SH-SY5Y (cell line): ENCODE measurements around the gene METTL24.
A peak's percentile ranks its signal among the peaks of the same experiment; 100 is the strongest.

ENCODE experiments used
- GATA2 ChIP-seq: IDR thresholded peaks from 2 replicates; pipeline ENCODE4 v1.6.1; 2011; ENCODE audit warnings: mild to moderate bottlenecking, low read depth, low read length
- GATA3 ChIP-seq: IDR thresholded peaks from 2 replicates; pipeline ENCODE4 v1.6.1; 2011; ENCODE audit warnings: low read depth, mild to moderate bottlenecking, low read length, moderate library complexity

The METTL24 gene

DNA sequence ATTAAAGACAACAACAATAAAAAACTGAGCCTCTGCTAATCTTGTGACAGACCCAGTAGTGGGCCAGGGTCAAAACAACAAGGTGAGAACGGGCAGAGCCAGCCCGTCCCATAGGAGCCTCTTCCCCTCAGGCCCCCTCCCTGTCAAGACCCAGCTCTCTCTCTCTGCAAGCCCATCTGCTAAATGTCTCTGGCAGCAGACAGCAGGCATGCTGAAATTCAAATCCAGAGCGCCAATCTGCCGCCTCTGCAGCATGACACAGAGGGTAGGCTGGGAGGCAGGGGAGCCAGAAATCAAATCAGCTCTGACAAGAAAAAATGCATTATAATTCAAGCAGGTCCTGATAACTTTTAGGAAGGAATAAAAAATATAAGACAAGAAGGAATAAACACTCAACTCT lies 26.3 kb downstream of the METTL24 start:
- TF ChIP-seq GATA2 = 0 out of 2 replicates have a peak, but pooled peaks have one; percentile 9
- no peak for TF ChIP-seq GATA3

GRCh38 chr6:110331390-110331789 lies 26.8 kb downstream of the METTL24 start:
- TF ChIP-seq GATA2 (no peak), GATA3 (no peak)

- TF ChIP-seq GATA2 = no peak
- no peak for TF ChIP-seq GATA3
Measured at GRCh38 chr6:110329714-110330436, 28.3 kb downstream of the METTL24 start.

GRCh38 chr6:110329348-110329713 lies 28.8 kb downstream of the METTL24 start:
- no peak for TF ChIP-seq GATA2
- TF ChIP-seq GATA3 = no peak

GRCh38 chr6:110328259-110328658 lies 29.9 kb downstream of the METTL24 start:
- TF ChIP-seq GATA3 = no peak
- no peak for TF ChIP-seq GATA2

DNA sequence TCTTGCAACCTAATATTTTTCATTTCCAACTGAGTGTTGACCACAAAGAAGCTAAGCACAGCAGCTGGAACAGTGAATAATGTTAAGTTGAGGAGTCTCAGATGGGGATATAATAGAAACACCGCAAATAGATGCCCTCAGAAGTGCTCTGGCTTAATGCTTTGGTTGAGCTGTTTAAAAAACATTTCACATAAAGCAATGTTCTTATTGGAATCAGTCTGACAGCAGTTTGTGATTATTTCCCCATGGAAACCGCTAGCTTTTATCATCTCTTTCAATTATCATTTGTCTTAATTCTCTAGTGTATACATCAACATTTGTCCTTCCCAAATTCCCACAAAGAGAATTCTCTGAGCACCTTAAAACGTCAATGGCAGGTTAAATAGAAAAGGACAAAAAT lies 30.8 kb downstream of the METTL24 start:
- no peak for TF ChIP-seq GATA2
- no peak for TF ChIP-seq GATA3

GRCh38 chr6:110326609-110327008 lies 31.5 kb downstream of the METTL24 start:
- TF ChIP-seq GATA2 (no peak), GATA3 (no peak)

DNA sequence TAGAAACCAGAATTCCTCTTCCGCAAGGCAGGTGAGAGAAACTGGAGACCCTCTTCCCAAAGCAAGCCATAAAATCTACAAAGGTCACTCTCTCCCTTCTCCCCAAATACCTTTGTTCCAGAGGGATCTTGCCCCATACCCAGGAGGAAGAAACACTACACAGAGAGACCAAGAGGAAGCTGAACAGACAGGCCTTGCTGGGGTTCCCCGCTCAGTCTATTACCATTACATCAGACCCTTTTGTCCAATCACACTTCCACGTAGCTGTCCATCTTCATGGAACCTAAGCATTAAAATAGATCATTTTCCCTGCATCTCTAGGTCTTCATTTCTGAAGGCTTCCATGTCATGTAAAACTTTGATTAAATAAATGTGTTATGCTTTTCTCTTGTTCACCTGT lies 32.1 kb downstream of the METTL24 start:
- no peak for TF ChIP-seq GATA3
- no peak for TF ChIP-seq GATA2

GRCh38 chr6:110325197-110325596 lies 33.0 kb downstream of the METTL24 start:
- TF ChIP-seq GATA3 = no peak
- no peak for TF ChIP-seq GATA2

- TF ChIP-seq GATA3 = no peak
- no peak for TF ChIP-seq GATA2
Measured at GRCh38 chr6:110324548-110324947, 33.6 kb downstream of the METTL24 start.

GRCh38 chr6:110323258-110323657 lies 34.9 kb downstream of the METTL24 start:
- TF ChIP-seq GATA3 = no peak
- TF ChIP-seq GATA2 = no peak

DNA sequence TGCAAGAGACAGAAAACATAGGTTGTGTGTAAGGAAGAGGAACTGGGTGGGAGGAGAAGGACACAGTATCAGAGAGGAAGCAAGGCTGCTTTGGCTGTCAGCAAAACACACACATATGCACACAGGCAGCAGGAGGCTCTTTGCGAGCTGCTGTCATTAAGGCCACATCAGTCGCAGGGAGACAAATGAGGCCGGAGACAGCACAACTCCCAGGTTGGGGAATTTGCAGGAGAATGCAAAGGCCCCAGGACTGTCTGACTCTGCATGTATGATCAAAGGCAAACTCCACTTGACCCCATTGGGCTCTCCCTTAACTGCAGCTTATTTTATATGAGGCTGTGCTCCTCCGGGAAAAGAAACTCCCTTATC lies 35.3 kb downstream of the METTL24 start:
- TF ChIP-seq GATA2 = no peak
- no peak for TF ChIP-seq GATA3

DNA sequence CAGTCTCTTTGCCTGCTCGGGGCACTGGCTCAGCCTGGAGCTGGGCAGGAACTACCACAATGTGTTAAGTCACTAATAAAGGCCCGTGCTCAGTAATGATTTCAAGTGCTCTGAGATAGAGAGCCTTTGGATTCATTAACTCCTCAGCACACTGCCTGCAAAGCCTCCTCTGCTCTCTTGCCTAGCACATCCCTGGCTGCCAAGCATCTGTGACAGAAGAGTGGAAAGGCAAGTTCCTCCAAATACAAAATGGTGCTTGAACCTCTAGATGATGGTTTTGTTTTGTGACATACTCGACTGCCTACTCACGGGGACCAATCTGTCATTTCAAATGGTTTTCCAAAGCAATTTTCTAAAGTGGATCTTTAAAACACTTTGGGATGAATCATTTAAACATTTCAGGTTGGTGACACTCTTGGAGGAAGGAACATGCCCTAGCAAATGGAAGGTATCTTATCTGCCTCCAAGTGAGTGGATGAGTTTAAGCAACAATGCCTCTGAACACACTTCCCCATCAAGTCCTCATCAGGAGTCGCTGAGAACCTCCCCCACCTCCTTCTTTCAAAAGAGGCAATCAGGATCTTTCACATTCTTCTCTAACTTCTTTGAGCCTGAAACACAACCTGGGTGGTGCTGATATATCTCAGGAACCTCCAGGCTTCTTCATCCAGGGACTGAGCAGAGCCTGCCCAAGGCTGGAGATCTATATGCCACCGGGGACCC lies 35.8 kb downstream of the METTL24 start:
- no peak for TF ChIP-seq GATA3
- TF ChIP-seq GATA2 = no peak

DNA sequence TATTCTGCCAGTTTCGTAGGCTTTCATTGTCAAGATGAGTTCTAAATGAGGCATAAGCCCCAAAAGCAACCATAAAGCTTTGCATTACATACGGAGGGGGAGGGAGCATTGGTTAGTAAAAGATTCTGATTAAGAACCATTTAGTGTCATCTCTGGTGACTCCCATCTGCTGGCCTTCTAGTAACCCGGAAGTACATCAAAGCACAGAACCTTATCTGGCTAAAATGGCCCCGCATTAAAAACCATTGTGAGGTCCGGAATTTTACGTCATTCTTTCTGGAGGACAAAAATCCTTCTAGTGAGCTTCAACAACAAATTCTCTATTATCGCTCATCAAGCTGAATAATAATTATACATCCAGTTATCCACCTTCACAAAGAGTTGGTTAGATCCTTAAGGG lies 37.8 kb downstream of the METTL24 start:
- TF ChIP-seq GATA2 = no peak
- no peak for TF ChIP-seq GATA3

DNA sequence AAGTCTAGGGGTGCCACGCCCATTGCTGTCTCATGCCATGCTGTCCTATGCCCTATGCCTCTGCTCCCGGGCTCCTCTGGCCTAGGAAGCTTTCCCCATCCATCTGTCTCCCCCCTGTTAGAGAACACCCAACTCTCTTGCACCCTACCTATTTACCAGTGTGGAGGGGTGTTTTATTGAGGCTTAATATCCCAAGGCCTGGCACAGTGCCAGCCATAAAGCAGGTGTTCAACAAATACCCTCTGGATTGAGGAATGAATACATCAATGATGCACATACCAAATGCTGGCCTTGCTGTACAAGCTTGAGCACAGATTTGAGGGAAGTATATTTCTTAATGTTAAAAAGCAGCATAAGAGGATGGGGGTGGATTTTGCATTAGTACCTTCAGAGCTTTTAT lies 38.3 kb downstream of the METTL24 start:
- TF ChIP-seq GATA2 = no peak
- no peak for TF ChIP-seq GATA3
